DOHH2 (cell line): Measurements from ENCODE around the gene DRC3.

Source experiments
- H3F3A ChIP-seq: fragments of 200-600 bp; sonication (generic), shearing (Covaris generic); 2 replicates; pipeline ENCODE4 v1.6.0; 2016; ENCODE audit warnings: antibody characterized with exemption, mild to moderate bottlenecking; ENCODE audit not compliant: control insufficient read depth, insufficient read depth
- H3K27ac ChIP-seq: fragments of 200-600 bp; sonication (generic); 2 replicates; pipeline ENCODE4 v1.5.1; 2014; ENCODE audit warnings: low read depth, mild to moderate bottlenecking, low read length, moderate library complexity
- H3K27me3 ChIP-seq: fragments of 200-600 bp; sonication (generic); 2 replicates; pipeline ENCODE4 v1.6.1; 2014; ENCODE audit warnings: mild to moderate bottlenecking, low read length, mixed read lengths; ENCODE audit not compliant: control insufficient read depth
- H3K36me3 ChIP-seq: fragments of 200-600 bp; sonication (generic); 2 replicates; pipeline ENCODE4 v1.6.1; 2014; ENCODE audit warnings: mild to moderate bottlenecking, low read length, moderate library complexity, mixed read lengths; ENCODE audit not compliant: control insufficient read depth
- H3K4me1 ChIP-seq: fragments of 200-600 bp; sonication (generic); 2 replicates; pipeline ENCODE4 v1.6.1; 2014; ENCODE audit warnings: mild to moderate bottlenecking, low read length, mixed read lengths; ENCODE audit not compliant: control insufficient read depth
- H3K4me2 ChIP-seq: fragments of 200-600 bp; sonication (generic); 2 replicates; pipeline ENCODE4 v1.6.0; 2014; ENCODE audit warnings: mild to moderate bottlenecking, low read length, moderate library complexity
- H3K4me3 ChIP-seq: fragments of 200-600 bp; sonication (generic); 2 replicates; pipeline ENCODE4 v1.5.1; 2014; ENCODE audit warnings: mild to moderate bottlenecking, low read length, mixed read lengths
- H3K79me2 ChIP-seq: fragments of 200-600 bp; sonication (generic); 2 replicates; pipeline ENCODE4 v1.6.1; 2014; ENCODE audit warnings: mild to moderate bottlenecking, low read length, mixed read lengths; ENCODE audit not compliant: control insufficient read depth
- H3K9me2 ChIP-seq: fragments of 200-600 bp; sonication (generic); replicated peaks from 2 replicates; pipeline ENCODE4 v1.6.1; 2014; ENCODE audit warnings: mild to moderate bottlenecking, low read length, mixed read lengths; ENCODE audit not compliant: control insufficient read depth
- H3K9me3 ChIP-seq: fragments of 200-600 bp; sonication (generic); 2 replicates; pipeline ENCODE4 v1.6.1; 2014; ENCODE audit warnings: antibody characterized with exemption, low read length, mixed read lengths; ENCODE audit not compliant: control insufficient read depth, insufficient read depth
- H4K20me1 ChIP-seq: fragments of 200-600 bp; sonication (generic); 2 replicates; pipeline ENCODE4 v1.6.0; 2014; ENCODE audit warnings: low read depth, mild to moderate bottlenecking, antibody characterized with exemption, low read length, moderate library complexity; ENCODE audit not compliant: control insufficient read depth, insufficient read depth
- CTCF ChIP-seq: fragments of 200-600 bp; sonication (generic); IDR thresholded peaks from one replicate; pipeline ENCODE4 v1.5.1; 2014; ENCODE audit warnings: antibody characterized with exemption, mild to moderate bottlenecking, low read depth, low read length; ENCODE audit not compliant: poor library complexity, severe bottlenecking
- EZH2phosphoT487 ChIP-seq: fragments of 200-600 bp; sonication (generic); IDR thresholded peaks from 2 replicates; pipeline ENCODE4 v1.6.1; 2017; ENCODE audit warnings: borderline replicate concordance, mild to moderate bottlenecking, antibody characterized with exemption, low read length, moderate library complexity, mixed read lengths

DRC3 gene, protein sequence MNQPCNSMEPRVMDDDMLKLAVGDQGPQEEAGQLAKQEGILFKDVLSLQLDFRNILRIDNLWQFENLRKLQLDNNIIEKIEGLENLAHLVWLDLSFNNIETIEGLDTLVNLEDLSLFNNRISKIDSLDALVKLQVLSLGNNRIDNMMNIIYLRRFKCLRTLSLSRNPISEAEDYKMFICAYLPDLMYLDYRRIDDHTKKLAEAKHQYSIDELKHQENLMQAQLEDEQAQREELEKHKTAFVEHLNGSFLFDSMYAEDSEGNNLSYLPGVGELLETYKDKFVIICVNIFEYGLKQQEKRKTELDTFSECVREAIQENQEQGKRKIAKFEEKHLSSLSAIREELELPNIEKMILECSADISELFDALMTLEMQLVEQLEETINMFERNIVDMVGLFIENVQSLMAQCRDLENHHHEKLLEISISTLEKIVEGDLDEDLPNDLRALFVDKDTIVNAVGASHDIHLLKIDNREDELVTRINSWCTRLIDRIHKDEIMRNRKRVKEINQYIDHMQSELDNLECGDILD

GRCh38 chr17:17972126-17972951 lies at the start of gene DRC3, which contains the start of gene TOM1L2:
DRC3 (plus strand) TSS chr17:17972862; CDS start chr17:17977599, 4,737 bp downstream.
TOM1L2 (minus strand) TSS chr17:17972400; CDS start chr17:17972313, 87 bp downstream.
- no peaks in the 10 kb centered on the region for H3K9me3 ChIP-seq
- no peaks in the 10 kb centered on the region for H3K36me3 ChIP-seq
- peak within 1 kb of the TSS; percentile 85 for H3K4me3 ChIP-seq
- H3K4me2 ChIP-seq = peak within 1 kb of the TSS; percentile 88
- H4K20me1 ChIP-seq = no peaks in the 10 kb centered on the region
- no peaks in the 10 kb centered on the region for H3F3A ChIP-seq
- TF ChIP-seq EZH2phosphoT487 (no peak), CTCF (no peak)
- H3K4me1 ChIP-seq = peaks cover 14% of the 10 kb centered on the region
- peaks cover 4% of the 10 kb centered on the region; the same call in 1 of the 2 replicates for H3K27me3 ChIP-seq
- no peaks in the 10 kb centered on the region for H3K79me2 ChIP-seq
- no peaks in the 10 kb centered on the region for H3K9me2 ChIP-seq
- H3K27ac ChIP-seq = no peak within 1 kb of the TSS

DNA sequence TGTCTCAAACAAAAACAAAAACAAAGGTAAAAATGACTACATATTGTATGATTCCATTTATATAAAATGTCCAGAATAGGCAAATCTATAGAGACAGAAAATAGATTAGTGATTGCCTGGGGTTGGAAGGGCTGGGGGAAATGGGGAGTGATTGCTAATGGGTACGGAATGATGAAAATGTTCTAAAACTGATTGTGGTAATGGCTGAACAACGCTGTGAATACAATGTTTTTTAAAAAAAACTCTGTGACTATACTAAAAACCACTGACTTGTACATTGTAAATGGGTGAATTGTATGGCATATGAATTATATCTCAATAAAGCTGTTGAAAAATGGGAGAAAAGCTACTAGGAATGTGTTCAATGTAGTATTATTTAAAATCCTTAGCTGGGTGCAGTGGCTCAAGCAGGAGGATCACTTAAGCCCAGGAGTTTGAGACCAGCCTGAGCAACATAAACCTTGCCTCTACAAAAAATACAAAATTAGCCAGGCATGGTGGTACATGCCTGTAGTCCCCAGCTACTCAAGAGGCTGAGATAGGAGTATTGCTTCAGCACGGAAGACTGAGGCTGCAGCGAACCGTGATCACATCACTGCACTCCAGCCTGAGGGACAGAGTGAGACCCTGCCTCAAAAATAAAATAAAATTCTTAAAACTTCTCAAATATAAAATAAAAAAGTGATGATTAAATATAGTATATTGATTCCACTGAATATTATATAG lies 48.4 kb upstream of the DRC3 start:
- H3K36me3 ChIP-seq = no peaks in the 10 kb centered on the region
- no peak overlapping the region for H3K27ac ChIP-seq
- no peaks in the 10 kb centered on the region for H3K79me2 ChIP-seq
- H3F3A ChIP-seq = no peaks in the 10 kb centered on the region
- no peak overlapping the region for H3K4me3 ChIP-seq
- no peaks in the 10 kb centered on the region for H3K27me3 ChIP-seq
- no peaks in the 10 kb centered on the region for H4K20me1 ChIP-seq
- H3K9me3 ChIP-seq = no peaks in the 10 kb centered on the region
- H3K9me2 ChIP-seq = no peaks in the 10 kb centered on the region
- no peak for TF ChIP-seq EZH2phosphoT487
- TF ChIP-seq CTCF = no peak
- H3K4me1 ChIP-seq = peaks cover 6% of the 10 kb centered on the region
- H3K4me2 ChIP-seq = no peak overlapping the region

- Histone ChIP-seq H3K9me2 (no peaks in the 10 kb centered on the region), H4K20me1 (no peaks in the 10 kb centered on the region), H3F3A (no peaks in the 10 kb centered on the region), H3K27ac (no peak overlapping the region), H3K4me3 (no peak overlapping the region), H3K4me1 (peaks cover under 1% of the 10 kb centered on the region), H3K9me3 (no peaks in the 10 kb centered on the region), H3K36me3 (no peaks in the 10 kb centered on the region), H3K79me2 (no peaks in the 10 kb centered on the region), H3K4me2 (no peak overlapping the region), H3K27me3 (no peaks in the 10 kb centered on the region)
- TF ChIP-seq EZH2phosphoT487 = no peak
- TF ChIP-seq CTCF = no peak
Observed at GRCh38 chr17:17924857-17925250, 47.8 kb upstream of the DRC3 start.
